ENCODE data around the gene VGF.

VGF gene

GRCh38 chr7:101164071-101164840 is 1.1 kb downstream of the VGF start:
- no peak for DNase-seq

- peak; percentile 56 for DNase-seq
Observed at GRCh38 chr7:101163279-101164070, 1.9 kb downstream of the VGF start.

GRCh38 chr7:101162551-101163278 is 2.7 kb downstream of the VGF start:
- DNase-seq, result peak; percentile 56

- no peak for DNase-seq
Observed at GRCh38 chr7:101161692-101162471, 3.5 kb downstream of the VGF start.

- no peak for DNase-seq
Observed at GRCh38 chr7:101160910-101161309, 4.5 kb downstream of the VGF start.

- no peak for DNase-seq
Observed at GRCh38 chr7:101159696-101160674, 5.4 kb downstream of the VGF start.

GRCh38 chr7:101156866-101157589 is 8.3 kb downstream of the VGF start:
- DNase-seq, result no peak

- no peak for DNase-seq
Observed at GRCh38 chr7:101156277-101156676, 9.1 kb downstream of the VGF start.

GRCh38 chr7:101155303-101155702 is 10.1 kb downstream of the VGF start:
- DNase-seq, result no peak

GRCh38 chr7:101154693-101155102 is 10.7 kb downstream of the VGF start:
- no peak for DNase-seq

- DNase-seq, result peak; percentile 97
Observed at GRCh38 chr7:101153969-101154692, 11.2 kb downstream of the VGF start, which contains the start of gene AP1S1. AP1S1 (plus strand) TSS chr7:101154476; CDS start chr7:101154515, 39 bp downstream.

- no peak for DNase-seq
Observed at GRCh38 chr7:101151908-101152651, 13.3 kb downstream of the VGF start.

GRCh38 chr7:101140746-101141382 is 24.5 kb downstream of the VGF start:
- no peak for DNase-seq

GRCh38 chr7:101140339-101140699 is 25.1 kb downstream of the VGF start:
- DNase-seq, result no peak

- peak; percentile 89 for DNase-seq
Observed at GRCh38 chr7:101138213-101138870, 27.0 kb downstream of the VGF start.

GRCh38 chr7:101137651-101138212 is 27.6 kb downstream of the VGF start:
- DNase-seq, result no peak

- DNase-seq, result no peak
Observed at GRCh38 chr7:101134399-101134980, 30.9 kb downstream of the VGF start.

Measured in DMS153 (cell line).